Activated CD8-positive, alpha-beta memory T cell treated with anti-CD3 and anti-CD28 coated beads for 36 hours (primary cell): ENCODE measurements around the gene RAP1A. TPM values are rescaled to one million over a fixed set of nuclear protein-coding genes. Genes with fewer than 3 reads are reported as not detected.
"Not testable (repeated sequence)": the region's sequence is repeated elsewhere in the genome, so short reads cannot be mapped to it uniquely, and the experiment has no call there.

Source experiments
- CTCF ChIA-PET: fragments of 350-600 bp; sonication (Branson Sonifier 250); formaldehyde crosslinking; loops from one replicate; lab custom pipeline; 2021; ENCODE audit warnings: antibody characterized with exemption; lab: Charles Lee
- POLR2A ChIA-PET: fragments of 350-600 bp; sonication (Branson Sonifier 250); formaldehyde crosslinking; loops from one replicate; lab custom pipeline; 2021; ENCODE audit warnings: antibody characterized with exemption; lab: Charles Lee
- total RNA-seq, 2 experiments: library from RNA; stranded (reverse); gene quantifications; one replicate each; pipeline ENCODE4 v1.2.3, GENCODE V29; 2021

Gene RAP1A
- total RNA-seq, 2 experiments from 2014 or later = 245 to 248 TPM

DNA sequence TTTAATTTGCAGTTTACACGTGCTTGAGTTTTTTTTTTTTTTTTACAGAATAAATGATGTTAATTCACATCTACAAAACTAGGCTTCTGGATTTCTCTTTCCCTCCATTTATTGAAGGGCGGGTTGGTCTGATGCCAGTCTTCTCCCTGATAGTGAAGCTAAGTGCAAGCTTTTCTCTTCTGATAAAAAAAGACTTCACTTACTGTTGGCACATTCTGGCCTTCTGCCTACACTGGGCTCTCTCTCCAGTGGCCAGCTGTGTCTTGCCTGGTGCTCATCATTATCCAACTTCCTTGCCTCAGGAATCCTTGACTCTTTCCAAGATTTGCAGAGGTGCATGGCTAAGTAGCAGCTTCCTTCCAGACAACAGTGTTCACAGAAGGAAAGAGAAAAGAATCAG lies 7.6 kb upstream of the RAP1A start:
- ChIA-PET POLR2A (interaction anchor here (0.5 to 0.8 kb wide), 2 partner anchors 8 to 38 kb away, joined by 3 read pairs; partner anchors contain the start of gene RAP1A), CTCF (interaction anchor here (0.6 to 1.7 kb wide), 5 partner anchors 9 to 389 kb away, joined by 3 to 5 read pairs (median 4); no protein-coding TSS in a partner anchor)

DNA sequence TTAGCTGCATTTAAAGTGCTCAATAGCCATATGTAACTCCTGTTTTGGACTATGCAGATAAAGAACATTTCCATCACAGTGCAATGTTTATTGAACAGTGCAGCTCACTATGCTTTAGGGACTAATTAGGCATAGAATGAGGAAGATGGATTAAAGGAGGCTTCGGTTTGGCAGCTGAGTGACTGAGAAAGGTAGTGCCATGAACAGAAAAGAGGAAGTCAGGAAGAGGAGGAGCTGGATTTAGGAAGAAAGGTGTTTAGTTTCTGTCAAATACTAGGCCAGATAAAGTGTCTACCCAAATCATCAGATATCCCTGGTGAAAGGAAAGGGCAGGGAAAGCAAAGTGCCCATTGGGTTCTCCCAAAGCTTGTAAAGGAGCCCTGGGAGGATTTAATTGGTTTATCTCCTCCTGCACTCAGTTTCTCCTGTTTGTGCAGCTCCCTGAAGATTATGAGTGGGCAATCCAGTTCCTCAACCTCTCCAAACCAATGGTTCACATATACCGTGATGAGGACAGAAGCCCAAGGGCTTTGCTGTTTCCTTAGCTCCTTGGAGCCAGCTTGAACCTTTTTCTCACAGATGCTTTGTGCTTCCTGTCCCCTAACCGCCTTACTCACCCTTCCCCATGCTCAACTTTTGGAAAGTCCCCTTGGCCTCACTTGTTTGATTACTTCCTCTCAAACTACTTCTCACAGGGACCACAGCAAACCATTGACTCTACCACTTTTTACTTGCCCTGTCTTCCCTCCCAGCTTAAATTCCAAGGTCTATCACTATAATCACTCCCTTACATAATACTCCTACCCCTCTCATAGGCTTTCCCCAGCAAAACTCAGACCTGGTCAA lies 3.5 kb upstream of the RAP1A start:
- ChIA-PET CTCF (interaction anchor here (0.7 to 10.2 kb wide), 9 partner anchors 10 to 132 kb away, joined by 3 to 85 read pairs (median 4); no protein-coding TSS in a partner anchor), POLR2A (interaction anchor here (1.0 to 1.7 kb wide), 4 partner anchors 12 to 23 kb away, joined by 3 to 11 read pairs (median 6); no protein-coding TSS in a partner anchor)

DNA sequence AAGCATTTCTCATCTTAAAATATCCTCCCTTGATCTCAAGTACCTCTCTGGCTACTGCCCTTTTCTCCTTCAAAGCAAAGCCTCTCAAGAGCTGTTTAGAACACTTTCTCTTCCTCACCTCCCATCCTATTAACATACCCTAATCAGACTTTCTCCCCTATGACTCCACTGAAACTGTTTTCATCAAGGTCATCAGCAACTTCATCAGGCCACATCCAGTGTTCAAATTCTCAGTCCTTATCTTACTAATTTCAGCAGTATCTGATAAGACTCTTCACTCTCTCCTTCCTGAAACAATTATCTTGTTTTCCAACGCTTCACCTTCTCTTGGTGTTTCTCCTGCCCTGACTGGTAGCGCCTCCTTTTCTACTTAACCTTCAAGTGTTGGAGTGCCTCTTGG lies 1.5 kb upstream of the RAP1A start:
- CTCF ChIA-PET = interaction anchor here (0.6 to 10.2 kb wide), 4 partner anchors 9 to 137 kb away, joined by 3 to 85 read pairs (median 4); no protein-coding TSS in a partner anchor

DNA sequence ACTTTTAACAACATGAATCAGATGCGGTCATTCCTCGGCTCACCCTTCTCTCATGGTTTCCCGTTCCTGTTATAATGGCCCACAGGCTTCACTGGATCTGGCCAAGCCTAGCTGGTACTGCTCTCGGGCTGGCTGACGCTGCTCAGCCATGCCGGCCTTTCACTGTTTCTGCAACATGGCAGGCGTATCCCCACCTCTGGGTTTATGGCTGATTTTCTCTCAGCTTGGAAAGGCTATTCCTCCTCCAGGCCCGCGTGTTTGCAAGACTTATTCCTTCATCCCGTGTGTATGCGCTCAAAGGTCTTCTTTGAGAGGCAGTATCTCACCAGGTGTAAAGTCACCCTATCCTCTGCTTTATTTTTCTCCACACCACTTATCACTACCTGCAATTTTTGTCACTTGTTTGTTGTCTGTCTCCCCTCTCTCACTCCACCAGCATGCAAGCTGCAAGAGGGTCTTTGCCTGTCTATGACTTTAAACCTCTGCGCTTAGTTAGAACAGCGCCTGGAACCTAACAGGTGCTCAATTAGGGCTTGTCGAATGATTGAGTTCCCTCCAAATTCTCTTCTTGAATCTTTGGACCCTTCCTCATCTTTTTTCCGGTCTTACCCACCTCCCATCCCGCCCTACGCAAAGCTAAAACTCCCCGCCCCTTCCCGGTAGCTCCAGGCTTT lies 491 bp upstream of the RAP1A start:
- ChIA-PET POLR2A (interaction anchor here (0.6 to 4.0 kb wide), 9 partner anchors 8 to 111 kb away, joined by 3 to 25 read pairs (median 9); no protein-coding TSS in a partner anchor), CTCF (interaction anchor here (1.1 to 10.2 kb wide), 4 partner anchors 11 to 138 kb away, joined by 3 to 85 read pairs (median 8); no protein-coding TSS in a partner anchor)

More for the DNA sequence above, 1.5 kb upstream of the RAP1A start:
- POLR2A ChIA-PET = interaction anchor here (1.5 kb wide), 1 partner anchor 18 kb away, joined by 3 read pairs; no protein-coding TSS in a partner anchor

DNA sequence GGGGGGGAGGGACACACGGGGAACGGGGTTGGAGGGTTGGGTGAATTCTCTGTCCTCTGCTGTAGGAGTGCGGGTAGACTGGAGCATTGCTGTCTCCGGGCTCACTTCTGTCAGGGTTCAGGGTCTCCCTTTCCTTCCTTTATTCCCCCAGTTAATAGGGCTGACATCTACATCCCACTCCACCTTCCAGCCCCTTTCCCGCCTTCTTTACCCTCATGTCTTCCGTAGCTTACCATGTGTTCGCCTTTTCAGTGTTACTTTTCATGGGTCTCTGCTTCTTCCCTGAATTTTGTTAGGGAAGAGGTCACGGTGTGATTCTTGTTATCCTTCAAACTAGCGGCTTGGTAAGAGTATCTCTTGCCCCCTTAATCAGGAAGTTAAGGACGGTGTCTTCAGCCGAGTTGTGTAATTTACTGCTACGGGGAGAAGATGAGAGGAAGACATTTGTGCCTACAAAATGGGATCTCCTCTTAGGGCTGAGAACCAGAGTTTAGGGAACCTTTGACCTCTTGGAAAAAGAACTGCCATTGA lies 917 bp downstream of the RAP1A start:
- CTCF ChIA-PET = interaction anchor here (1.1 to 10.2 kb wide), 5 partner anchors 9 to 124 kb away, joined by 3 to 85 read pairs (median 8); no protein-coding TSS in a partner anchor

DNA sequence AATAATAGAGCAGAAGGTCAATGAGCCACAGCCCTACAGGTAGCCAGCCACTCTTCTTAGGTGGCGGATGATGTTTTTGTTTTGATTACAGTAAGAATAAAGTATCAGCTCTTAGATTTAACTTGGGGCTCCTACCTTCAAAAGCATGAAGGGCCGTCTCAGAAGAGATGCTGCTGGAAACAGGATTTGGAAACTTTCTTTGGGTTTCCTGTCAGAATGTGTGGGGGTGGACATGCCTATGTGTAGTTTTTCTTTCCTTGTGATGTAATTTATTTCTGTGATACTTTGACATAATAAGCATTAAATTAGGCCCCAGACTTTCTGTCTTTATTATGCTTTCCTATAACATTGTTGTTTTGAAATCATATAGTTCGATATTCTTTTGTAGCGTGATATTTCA lies 1.5 kb downstream of the RAP1A start:
- POLR2A ChIA-PET = interaction anchor here (1.3 to 4.0 kb wide), 6 partner anchors 8 to 113 kb away, joined by 3 to 25 read pairs (median 16); no protein-coding TSS in a partner anchor
- CTCF ChIA-PET = interaction anchor here (1.5 to 10.2 kb wide), 5 partner anchors 19 to 124 kb away, joined by 4 to 85 read pairs (median 8); no protein-coding TSS in a partner anchor

More for the DNA sequence above, 917 bp downstream of the RAP1A start:
- POLR2A ChIA-PET = interaction anchor here (0.6 to 4.0 kb wide), 10 partner anchors 8 to 113 kb away, joined by 3 to 25 read pairs (median 8); no protein-coding TSS in a partner anchor

DNA sequence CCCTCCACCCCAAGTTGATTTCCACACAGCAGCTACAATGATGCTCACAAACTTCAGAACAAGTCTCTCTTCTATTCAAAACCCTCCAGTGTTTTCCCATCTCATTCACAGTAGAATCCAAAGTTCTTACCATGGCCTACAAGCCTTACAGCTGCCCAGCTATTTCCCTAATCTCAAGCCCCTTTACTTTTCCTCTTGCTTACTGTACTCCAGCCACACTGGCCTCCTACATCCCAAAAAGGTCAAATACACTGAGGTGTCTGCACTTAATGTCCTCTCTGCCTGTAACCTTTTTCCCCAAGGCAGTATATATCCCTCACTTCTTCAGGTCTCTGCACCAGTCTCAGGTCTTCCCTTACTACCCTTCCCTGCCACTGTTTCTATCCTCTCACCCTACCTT lies 2.6 kb downstream of the RAP1A start:
- POLR2A ChIA-PET = interaction anchor here (4.0 kb wide), 1 partner anchor 29 kb away, joined by 22 read pairs; no protein-coding TSS in a partner anchor
- CTCF ChIA-PET = interaction anchor here (1.5 to 10.2 kb wide), 3 partner anchors 20 to 114 kb away, joined by 6 to 85 read pairs (median 8); no protein-coding TSS in a partner anchor

DNA sequence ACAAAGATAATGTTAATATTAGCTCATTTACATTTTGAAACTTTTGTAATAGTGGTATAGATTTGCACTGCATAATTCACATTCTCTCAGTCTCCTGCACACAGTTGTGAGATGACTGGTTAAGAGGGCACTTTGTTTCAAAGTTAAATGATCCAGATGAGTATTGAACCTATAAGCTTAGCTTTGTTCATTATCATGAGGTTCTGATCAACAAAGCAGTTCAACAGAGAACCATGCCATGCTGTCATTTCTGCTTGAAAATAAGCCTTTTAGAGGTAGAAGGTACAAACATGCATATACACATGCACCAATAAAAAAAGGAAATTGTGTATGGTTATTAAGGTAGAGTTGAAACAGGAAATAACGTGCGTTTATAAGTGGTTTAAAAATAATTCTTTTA lies 4.8 kb downstream of the RAP1A start:
- CTCF ChIA-PET = interaction anchor here (1.2 to 10.2 kb wide), 4 partner anchors 13 to 117 kb away, joined by 5 to 85 read pairs (median 6); no protein-coding TSS in a partner anchor
- POLR2A ChIA-PET = interaction anchor here (0.8 to 1.9 kb wide), 3 partner anchors 21 to 117 kb away, joined by 3 to 6 read pairs (median 6); no protein-coding TSS in a partner anchor

DNA sequence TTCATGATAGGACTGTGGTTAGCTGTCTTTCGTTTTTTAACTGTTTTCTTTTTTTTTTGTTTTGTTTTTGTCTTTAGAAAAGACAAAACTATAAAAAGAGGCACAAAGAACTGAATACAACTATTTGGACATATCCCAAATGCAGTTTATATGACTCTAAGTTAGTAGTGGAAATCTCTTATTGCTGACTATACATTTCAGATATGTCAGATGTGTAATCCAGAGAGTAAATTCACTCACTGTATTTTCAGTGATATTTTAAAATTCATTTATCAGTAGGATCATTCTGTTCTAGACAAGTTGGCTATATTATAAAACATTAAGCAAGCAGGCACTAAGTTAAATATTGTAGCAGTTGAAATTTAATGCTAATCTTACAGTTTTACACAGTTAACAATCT lies 5.7 kb downstream of the RAP1A start:
- CTCF ChIA-PET = interaction anchor here (1.6 to 1.9 kb wide), 3 partner anchors 9 to 117 kb away, joined by 4 to 9 read pairs (median 6); no protein-coding TSS in a partner anchor
- POLR2A ChIA-PET = interaction anchor here (1.0 kb wide), 1 partner anchor 22 kb away, joined by 3 read pairs; no protein-coding TSS in a partner anchor

DNA sequence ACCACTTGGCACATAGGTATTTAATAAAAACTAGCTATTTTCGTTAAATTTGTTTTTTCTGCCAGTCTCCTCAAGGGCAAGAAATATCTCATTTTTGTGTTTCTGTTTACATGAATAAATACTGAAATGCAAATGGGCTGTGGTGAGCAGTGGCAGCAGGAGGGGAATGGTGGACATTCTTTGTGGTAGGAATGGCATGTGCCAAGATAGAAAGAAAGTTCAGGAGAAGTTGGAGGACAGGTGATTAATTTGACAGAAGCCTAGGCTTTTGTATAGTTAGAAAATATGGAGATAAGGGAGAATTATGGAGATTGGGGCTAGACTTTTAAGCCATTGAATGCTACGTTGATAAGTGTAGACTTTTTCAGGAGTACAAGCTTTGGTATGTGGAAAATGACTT lies 8.6 kb downstream of the RAP1A start:
- POLR2A ChIA-PET = interaction anchor here (0.9 to 1.3 kb wide), 2 partner anchors 8 to 35 kb away, joined by 3 to 4 read pairs; no protein-coding TSS in a partner anchor
- CTCF ChIA-PET = interaction anchor here (1.0 kb wide), 3 partner anchors 22 to 120 kb away, joined by 3 to 4 read pairs (median 3); no protein-coding TSS in a partner anchor

DNA sequence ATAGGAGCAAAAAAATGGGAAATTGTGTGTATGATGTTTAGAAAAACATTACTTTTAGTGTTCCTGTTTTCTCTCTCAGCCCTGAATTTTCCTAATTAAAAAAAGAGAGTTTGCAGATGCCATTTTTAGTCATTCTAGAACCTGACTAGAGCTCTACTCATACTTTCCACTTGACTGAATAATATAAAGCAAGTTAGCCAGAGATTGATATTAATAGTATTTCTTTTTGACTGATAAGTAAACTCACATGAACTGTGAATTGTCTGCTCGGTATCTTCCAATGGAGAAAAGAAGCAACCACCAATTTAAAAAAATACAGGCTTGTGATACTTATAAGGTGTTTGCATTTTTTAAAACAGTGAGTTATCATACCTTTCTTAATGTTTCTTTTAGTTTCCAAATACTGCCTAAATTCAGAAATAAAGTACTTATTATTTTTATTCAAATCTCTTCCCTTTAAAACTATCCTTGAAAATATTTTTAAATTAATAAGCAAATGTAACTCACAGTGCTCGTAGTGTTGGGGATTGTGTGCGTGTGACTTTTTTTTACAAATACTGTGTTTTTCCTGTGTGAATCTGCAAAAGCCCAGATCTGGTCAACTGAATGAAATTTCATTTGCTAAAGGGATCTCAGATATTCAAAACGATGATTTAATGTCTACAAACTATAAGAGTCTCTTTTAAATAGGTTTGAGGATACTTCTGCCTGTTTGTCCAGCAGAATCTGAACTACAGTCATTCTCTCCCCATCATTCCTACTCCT lies 9.8 kb downstream of the RAP1A start:
- CTCF ChIA-PET = interaction anchor here (1.2 to 2.9 kb wide), 2 partner anchors 10 to 121 kb away, joined by 3 to 13 read pairs; partner anchors contain the start of gene RAP1A
- POLR2A ChIA-PET = interaction anchor here (0.9 to 1.3 kb wide), 2 partner anchors 9 to 36 kb away, joined by 3 to 4 read pairs; no protein-coding TSS in a partner anchor

DNA sequence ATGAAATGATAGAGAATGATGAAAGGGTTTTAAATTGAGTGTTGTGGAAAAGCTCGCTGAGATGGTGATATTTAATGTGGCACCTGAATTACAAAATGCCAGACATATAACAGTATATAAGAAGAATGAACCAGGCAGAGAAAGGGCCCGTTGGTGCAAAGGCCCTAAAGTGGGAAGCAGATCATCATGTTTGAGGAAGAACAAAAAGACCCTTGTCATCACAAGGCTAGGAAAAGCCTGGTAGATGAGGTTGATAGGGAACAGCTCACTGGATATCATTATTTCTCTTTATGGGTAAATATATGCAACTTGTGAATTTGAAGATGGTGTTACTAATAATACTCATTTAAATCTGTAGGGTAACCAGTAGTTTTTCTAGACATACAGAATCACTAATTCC lies 11.0 kb downstream of the RAP1A start:
- CTCF ChIA-PET = interaction anchor here (1.1 to 2.9 kb wide), 5 partner anchors 11 to 123 kb away, joined by 3 to 13 read pairs (median 3); partner anchors contain the start of gene RAP1A
- POLR2A ChIA-PET = interaction anchor here (0.9 to 1.1 kb wide), 3 partner anchors 11 to 38 kb away, joined by 3 read pairs; partner anchors contain the start of gene RAP1A

DNA sequence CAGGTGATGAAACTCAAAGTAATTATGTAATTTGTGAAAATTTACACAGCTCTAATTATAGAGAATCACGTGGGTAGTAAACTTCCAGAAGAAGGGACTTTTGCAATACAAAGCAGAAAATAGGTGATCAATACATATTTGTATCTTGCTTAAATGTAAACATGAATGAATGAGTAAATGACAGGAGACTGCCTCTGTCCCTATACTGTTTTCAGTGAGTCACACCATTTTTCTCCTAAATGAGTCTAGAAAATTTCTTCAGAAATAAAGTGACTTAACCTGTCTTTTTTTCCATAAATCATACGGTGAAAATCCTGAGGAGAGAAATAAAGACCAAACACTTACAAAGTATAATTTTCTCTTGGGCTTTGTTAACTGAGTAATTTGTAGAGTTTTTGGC lies 11.9 kb downstream of the RAP1A start:
- ChIA-PET POLR2A (interaction anchor here (0.6 to 0.9 kb wide), 2 partner anchors 39 to 48 kb away, joined by 3 to 5 read pairs; no protein-coding TSS in a partner anchor), CTCF (interaction anchor here (1.1 to 2.9 kb wide), 4 partner anchors 28 to 123 kb away, joined by 3 to 13 read pairs (median 4); no protein-coding TSS in a partner anchor)

DNA sequence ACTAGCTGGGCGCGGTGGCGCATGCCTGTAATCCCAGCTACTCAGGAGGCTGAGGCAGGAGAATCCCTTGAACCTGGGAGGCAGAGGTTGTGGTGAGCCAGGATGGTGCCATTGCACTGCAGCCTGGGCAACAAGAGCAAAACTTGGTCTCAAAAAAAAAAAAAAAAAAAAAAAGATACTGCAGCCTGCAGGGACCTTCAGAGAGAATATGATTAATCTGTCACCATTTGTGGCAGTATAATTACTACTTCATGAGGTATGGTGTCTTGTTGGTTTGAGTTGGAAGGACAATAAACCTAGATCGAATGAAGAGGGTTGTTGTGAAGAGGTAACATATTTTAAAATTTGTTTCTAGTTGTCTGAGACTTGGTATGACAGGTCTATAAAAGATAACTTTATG lies 13.2 kb downstream of the RAP1A start:
- CTCF ChIA-PET = interaction anchor here (0.6 kb wide), 1 partner anchor 27 kb away, joined by 3 read pairs; no protein-coding TSS in a partner anchor
- POLR2A ChIA-PET = not testable (repeated sequence)

DNA sequence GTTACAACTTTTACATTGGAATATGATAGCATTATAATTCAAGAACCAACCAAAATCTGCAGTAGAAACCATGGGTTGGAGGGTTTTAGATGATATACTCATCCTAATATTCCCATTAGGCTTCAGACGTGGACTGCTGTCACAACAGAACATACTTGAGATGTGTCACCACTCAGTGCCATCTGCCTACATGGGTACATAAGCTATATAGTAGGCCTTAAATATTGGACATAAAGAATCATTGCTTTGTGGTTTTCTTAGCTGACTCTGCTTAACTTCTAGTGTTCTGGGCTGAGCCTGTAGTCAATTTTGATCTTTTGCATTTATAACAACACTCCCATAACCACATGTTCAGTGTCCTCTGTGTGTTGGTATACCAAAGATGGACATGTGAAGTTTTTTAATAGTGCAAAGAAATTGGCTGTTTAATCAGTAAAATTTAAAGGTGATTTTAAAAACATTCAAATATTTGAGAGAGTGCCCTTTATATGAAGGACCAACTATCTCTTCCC lies 14.2 kb downstream of the RAP1A start:
- POLR2A ChIA-PET = interaction anchor here (0.6 kb wide), 1 partner anchor 31 kb away, joined by 3 read pairs; no protein-coding TSS in a partner anchor
- CTCF ChIA-PET = no interaction called here

DNA sequence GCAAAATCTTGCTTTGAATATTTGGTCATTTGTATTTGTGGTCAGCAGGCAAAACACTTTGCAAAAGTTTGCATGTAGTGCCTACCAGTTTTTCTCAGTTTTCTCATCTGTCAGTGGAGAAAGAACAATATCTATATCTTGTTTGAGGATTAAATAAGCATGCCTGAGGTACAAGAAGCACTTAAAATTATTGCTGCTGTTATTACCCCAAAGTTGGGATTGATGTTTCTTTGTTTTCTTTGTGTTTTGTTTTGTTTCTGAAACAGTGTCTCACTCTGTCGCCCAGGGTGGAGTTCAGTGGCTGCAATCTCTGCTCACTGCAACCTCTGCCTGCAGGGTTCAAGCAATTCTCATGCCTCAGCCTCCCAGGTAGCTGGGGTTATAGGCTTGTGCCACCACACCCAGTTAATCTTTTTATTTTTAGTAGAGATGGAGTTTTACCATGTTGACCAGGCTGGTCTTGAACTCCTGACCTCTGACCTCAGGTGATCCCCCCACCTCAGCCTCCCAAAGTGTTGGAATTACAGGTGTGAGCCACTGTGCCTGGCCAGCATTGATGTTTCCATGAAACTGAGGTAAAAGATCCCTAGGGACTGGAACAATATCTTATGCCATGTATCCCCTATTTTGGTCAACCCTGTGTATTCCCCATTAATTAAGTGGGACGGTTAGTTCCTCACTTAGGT lies 15.9 kb downstream of the RAP1A start:
- ChIA-PET POLR2A (no interaction called here), CTCF (interaction anchor here (1.3 kb wide), 1 partner anchor 127 kb away, joined by 3 read pairs; no protein-coding TSS in a partner anchor)
